Measurements from ENCODE around the gene HELB.

Gene HELB

GRCh38 chr12:66361703-66362102 is 59.4 kb downstream of the HELB start:
- no peak for DNase-seq (ENCODE audit: low spot score)

GRCh38 chr12:66365718-66366490 is 63.6 kb downstream of the HELB start:
- no peak for DNase-seq (ENCODE audit: low spot score)

GRCh38 chr12:66367015-66367667 is 64.8 kb downstream of the HELB start:
- no peak for DNase-seq (ENCODE audit: low spot score)

GRCh38 chr12:66371982-66372381 is 69.7 kb downstream of the HELB start:
- DNase-seq (ENCODE audit: low spot score), result no peak

- no peak for DNase-seq (ENCODE audit: low spot score)
Measured at GRCh38 chr12:66375560-66375959, 73.3 kb downstream of the HELB start.

GRCh38 chr12:66379616-66380015 is 77.3 kb downstream of the HELB start:
- DNase-seq (ENCODE audit: low spot score), result no peak

- DNase-seq (ENCODE audit: low spot score), result no peak
Measured at GRCh38 chr12:66380769-66381535, 78.7 kb downstream of the HELB start.

- DNase-seq (ENCODE audit: low spot score), result no peak
Measured at GRCh38 chr12:66387117-66387516, 84.8 kb downstream of the HELB start.
